Fibroblast of villous mesenchyme (primary cell): ENCODE measurements around the gene SLC10A3. TPM values are rescaled to one million over a fixed set of nuclear protein-coding genes. Genes with fewer than 3 reads are reported as not detected.

Experiments
- DNase-seq: peaks from one replicate; pipeline ENCODE4 v3.0.0-alpha.2; 2010; ENCODE audit warnings: low read depth
- H3K4me3 ChIP-seq: 2 replicates; pipeline ENCODE4 v1.5.1; 2011; ENCODE audit warnings: low read depth, mild to moderate bottlenecking, low read length
- total RNA-seq: library from RNA; depleted of rRNA; stranded (reverse); fragments of >200 nt; gene quantifications from 2 replicates; pipeline ENCODE4 v1.2.3, GENCODE V29; 2012
- TF ChIP-seq, protein P1 (sequence below): IDR thresholded peaks from 2 replicates; pipeline ENCODE4 v1.5.1; 2012; ENCODE audit warnings: low read depth, mild to moderate bottlenecking, low read length; ENCODE audit not compliant: insufficient read depth

Gene SLC10A3
- total RNA-seq, 1 donor, result 31.5 TPM

DNA sequence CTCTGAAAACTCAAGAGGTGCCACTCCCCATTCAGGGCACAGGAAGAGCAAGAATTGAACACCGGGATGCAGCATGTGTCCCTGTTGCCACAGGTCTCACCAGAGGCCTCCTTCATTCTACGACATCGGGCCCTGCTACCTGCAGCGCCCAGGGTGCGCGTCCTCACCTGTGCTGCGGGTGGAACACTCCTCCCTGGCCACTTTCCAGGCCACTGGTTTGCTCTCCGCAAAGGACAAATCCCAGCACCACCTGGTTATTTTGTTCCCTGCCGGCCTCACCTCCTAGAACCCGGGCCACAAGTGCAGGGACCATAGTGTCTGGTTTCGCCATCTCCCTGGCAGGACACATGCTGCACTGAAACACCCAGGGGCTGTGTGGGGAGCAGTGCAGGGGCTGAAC is 39.9 kb upstream of the SLC10A3 start:
- H3K4me3 ChIP-seq, result no peak overlapping the region
- DNase-seq, result no peak
- TF ChIP-seq, protein P1, sequence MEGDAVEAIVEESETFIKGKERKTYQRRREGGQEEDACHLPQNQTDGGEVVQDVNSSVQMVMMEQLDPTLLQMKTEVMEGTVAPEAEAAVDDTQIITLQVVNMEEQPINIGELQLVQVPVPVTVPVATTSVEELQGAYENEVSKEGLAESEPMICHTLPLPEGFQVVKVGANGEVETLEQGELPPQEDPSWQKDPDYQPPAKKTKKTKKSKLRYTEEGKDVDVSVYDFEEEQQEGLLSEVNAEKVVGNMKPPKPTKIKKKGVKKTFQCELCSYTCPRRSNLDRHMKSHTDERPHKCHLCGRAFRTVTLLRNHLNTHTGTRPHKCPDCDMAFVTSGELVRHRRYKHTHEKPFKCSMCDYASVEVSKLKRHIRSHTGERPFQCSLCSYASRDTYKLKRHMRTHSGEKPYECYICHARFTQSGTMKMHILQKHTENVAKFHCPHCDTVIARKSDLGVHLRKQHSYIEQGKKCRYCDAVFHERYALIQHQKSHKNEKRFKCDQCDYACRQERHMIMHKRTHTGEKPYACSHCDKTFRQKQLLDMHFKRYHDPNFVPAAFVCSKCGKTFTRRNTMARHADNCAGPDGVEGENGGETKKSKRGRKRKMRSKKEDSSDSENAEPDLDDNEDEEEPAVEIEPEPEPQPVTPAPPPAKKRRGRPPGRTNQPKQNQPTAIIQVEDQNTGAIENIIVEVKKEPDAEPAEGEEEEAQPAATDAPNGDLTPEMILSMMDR, result no peak

DNA sequence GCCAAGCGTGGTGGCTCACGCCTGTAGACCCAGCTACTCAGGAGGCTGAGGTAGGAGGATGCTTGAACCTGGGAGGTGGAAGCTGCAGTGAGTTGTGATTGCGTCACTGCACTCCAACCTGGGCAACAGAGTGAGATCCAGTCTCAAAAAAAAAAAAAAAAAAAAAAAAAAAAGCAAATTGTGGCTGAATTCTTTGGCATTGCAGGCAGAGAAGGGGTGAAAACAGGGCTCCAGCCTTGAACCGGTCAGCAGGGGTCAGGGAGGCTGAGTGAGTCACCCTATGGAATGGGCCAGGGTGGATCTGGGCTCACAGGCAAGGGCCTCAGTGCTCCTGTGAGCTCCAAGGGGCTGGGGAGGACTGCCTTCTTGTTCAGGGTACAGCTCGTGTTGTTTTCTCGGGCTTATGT is 38.8 kb upstream of the SLC10A3 start:
- H3K4me3 ChIP-seq, result no peak overlapping the region
- TF ChIP-seq, protein P1, result no peak
- peak; percentile 69 for DNase-seq

DNA sequence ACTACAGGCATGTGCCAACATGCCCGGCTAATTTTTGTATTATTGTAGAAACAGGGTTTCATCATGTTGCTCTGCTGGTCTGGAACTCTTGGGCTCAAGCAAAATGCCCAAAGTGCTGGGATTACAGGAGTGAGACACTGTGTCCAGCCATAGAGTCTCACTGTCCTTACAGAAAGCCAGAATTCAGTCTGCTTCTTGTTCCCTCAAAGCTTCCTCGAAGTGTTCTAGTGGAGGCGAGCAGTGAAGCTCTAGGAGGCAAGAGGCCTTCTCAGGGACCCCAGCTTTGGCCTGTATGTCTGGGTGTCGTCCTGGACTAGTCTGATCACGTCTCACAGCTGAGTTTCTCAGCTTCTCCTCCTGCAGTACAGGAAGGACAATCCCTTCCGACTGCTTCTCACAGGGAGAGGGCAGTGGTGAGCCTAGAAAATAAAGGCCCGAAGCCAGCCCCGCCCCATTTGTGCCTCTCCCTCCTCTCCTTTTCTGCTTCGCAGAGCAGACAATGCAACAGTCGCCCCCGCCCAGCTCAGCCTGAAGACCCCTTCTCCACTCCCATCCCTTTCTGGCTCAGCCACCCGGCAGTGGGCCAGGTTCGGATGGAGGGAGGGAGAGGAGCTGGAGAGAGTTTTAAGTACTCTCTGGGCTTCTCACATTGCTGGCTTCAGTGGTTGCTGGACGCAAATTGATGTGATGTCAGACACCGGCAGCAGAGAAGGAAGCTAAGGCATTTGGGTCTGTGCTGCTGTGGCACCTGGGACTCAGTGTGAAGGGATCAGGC is 36.7 kb upstream of the SLC10A3 start:
- TF ChIP-seq, protein P1, result peak; percentile 58
- H3K4me3 ChIP-seq, result peak overlapping the region; percentile 38
- DNase-seq, result peak; percentile 77

DNA sequence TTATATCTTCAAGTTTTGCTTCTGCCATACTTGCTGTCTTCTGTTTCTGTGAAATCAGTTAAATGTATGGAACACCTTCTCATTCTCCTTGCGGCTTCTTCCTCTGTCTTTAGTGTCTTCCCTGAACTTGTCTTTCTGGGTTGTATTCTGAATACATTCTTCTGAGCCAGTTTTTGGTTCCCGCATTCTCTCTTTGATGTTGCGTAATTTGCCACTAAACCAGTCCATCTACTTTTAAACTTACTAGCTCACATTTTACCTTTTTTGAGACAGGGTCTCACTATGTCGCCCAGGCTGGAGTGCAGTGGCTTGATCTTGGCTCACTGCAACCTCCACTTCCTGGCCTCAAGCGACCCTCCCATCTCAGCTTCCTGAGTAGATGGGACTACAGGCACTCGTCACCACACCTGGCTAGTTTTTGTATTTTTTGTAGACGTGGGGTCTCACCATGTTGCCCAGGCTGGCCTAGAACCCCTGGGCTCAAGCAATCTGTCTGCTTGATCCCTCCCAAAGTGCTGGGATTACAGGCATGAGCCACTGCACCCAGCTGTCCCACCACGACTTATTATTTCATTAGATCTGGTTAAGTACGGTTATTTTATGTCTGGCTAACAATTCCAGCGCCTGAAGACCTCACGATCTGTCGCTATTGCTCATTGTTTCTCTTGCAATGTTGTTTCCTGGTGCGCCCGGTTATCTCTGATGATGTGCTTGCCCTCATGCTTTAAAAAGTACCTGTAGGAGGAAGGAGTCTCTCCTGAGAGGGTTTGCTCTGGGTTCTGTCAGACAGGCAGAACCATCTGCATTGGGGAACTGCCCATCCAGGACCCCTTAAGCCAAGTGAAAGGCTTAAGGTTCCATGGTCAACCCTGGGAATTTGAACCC is 35.4 kb upstream of the SLC10A3 start:
- H3K4me3 ChIP-seq, result no peak overlapping the region
- TF ChIP-seq, protein P1, result no peak
- DNase-seq, result peak; percentile 18

DNA sequence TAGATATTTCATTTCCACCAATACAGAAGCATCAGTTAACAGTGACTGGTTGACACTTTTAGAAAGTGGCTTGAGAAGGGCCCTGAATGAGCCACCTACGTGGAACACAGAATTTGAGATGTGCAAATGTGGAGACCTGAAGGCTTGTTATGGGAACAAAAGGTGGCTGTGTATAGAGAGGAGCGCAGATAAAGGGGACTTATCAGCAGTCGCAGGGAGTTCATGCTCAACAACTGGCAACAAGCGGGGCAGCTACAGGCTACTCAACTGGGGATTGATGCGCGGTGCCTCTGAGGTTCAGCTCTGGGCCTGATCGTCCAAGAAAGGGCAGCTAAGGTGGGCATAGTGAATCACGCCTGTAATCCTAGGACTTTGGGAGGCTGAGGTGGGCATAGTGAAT is 29.0 kb upstream of the SLC10A3 start:
- DNase-seq, result no peak
- H3K4me3 ChIP-seq, result no peak overlapping the region
- TF ChIP-seq, protein P1, result no peak

DNA sequence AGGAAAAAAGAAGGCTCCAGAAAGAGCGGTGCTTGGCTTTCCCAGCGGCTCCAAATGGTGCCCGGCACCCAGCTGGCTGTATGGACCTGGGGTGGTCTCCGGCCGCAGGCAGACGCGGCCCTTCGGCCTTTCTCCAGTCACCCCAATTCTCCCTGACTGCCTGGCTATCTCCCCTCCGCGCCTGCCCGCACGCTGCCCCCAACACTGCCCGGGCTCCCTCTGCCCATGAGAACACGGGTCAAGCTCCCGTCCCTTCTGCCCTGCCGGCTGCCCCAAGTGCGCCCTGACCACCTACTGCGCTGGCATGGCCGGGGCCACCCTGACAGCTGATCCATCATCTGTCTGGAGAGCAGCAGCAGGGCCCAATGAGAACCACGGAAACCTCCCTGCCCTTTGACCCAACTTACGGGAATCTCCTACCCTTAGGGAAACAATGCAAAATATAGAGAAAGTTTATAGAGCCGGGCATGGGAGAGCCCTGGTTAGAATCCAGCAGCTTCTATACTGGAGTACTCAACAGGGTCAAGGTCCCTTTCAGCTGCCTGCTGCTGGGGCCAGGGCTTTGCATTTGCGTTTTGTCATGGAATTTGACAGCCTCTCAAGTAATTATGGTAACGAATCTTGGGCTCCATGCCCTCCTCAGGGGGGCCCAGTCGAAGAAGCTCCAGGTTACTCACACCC is 26.8 kb upstream of the SLC10A3 start:
- peak overlapping the region; percentile 21 for H3K4me3 ChIP-seq
- TF ChIP-seq, protein P1, result no peak
- DNase-seq, result peak; percentile 55
